ENCODE data around the gene MAP2K5.
"Not testable (repeated sequence)": the region's sequence is repeated elsewhere in the genome, so short reads cannot be mapped to it uniquely, and the experiment has no call there.

Gene MAP2K5

DNA sequence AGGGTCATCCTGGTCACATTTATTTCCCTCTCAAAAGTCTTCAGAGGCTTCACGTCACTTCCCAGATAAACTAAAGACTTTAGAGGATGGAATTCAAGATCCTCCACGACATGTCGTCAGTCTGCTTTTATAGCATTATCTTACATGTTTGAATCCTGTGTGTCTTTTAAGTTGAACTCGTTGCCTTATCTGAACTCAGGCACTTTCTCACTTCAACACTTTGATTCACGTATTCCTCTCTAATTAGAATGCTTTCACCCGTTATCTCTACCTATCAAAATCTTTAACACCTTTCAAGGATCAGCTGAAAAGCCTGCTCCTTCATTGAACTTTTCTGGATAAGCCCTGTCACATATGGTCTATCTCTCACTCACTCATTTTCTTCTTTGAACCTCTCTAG lies 97.1 kb downstream of the MAP2K5 start:
- no peak overlapping the region for H3K27ac ChIP-seq
- TF ChIP-seq ZFX (IDR thresholded peaks at IDR 0.05) = no peak
- TF ChIP-seq, protein P1, sequence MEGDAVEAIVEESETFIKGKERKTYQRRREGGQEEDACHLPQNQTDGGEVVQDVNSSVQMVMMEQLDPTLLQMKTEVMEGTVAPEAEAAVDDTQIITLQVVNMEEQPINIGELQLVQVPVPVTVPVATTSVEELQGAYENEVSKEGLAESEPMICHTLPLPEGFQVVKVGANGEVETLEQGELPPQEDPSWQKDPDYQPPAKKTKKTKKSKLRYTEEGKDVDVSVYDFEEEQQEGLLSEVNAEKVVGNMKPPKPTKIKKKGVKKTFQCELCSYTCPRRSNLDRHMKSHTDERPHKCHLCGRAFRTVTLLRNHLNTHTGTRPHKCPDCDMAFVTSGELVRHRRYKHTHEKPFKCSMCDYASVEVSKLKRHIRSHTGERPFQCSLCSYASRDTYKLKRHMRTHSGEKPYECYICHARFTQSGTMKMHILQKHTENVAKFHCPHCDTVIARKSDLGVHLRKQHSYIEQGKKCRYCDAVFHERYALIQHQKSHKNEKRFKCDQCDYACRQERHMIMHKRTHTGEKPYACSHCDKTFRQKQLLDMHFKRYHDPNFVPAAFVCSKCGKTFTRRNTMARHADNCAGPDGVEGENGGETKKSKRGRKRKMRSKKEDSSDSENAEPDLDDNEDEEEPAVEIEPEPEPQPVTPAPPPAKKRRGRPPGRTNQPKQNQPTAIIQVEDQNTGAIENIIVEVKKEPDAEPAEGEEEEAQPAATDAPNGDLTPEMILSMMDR (conservative IDR thresholded peaks at IDR 0.05) = no peak

DNA sequence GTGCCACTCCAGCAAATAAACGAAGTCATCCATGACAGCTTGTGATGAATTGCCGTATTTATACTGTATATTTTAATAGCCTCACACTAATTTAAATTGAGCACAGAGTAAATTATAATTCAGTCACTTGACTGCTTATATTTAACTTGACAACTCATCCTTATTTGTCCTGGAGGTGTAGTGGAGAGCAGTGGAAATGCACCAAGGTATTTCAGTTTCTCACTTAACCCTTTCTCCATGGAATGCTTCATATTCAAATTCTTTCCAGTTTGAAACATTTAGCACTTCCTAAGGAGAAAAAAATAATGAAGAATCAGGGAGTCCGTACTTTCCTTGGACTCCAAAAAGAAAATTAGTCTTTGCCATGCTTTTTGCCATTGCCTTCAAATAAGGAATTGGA lies 99.0 kb downstream of the MAP2K5 start:
- no peak overlapping the region for H3K27ac ChIP-seq
- no peak for TF ChIP-seq ZFX (IDR thresholded peaks at IDR 0.05)
- TF ChIP-seq, protein P1 (conservative IDR thresholded peaks at IDR 0.05) = peak; percentile 22; the same call in 1 of the 2 replicates

DNA sequence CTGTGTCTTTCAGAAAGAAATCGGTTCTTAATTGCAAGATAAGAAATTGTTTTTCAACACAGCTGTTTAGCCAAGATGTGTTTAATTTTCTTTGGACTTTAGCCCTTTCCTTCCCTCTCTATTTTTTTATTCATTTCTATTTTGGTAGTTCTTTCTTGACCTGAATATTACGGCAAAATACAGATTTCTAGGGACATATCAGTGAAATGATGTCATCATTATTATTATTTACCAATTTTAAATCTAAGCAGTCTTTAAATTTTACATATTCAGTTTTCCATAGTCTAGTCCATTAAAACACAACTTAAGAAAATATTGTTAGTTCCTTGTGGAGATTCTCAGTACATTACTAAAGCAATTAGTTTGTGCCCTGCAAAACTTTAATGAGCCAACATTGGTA lies 104.3 kb downstream of the MAP2K5 start:
- TF ChIP-seq, protein P1 (conservative IDR thresholded peaks at IDR 0.05) = no peak
- no peak for TF ChIP-seq ZFX (IDR thresholded peaks at IDR 0.05)

DNA sequence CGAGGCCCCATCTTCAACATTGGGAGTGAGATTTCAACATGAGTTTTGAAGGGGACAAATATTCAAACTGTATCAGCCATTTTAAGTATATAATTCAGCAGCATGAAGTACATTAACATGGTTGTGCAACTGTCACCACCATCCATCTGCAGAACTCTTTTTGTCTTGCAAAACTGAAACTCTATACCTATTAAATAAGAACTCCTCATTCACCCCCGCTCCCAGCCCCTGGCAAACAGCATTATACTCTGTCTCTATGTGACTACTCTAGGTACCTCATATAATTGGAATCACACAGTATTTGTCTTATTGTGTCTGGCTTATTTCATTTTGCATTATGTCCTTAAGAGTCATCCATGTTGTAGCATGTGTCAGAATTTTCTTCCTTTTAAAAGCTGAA lies 110.1 kb downstream of the MAP2K5 start:
- H3K27ac ChIP-seq = no peak overlapping the region
- TF ChIP-seq ZFX (IDR thresholded peaks at IDR 0.05) = no peak
- TF ChIP-seq, protein P1 (conservative IDR thresholded peaks at IDR 0.05) = no peak

More for the DNA sequence above, 104.3 kb downstream of the MAP2K5 start:
- H3K27ac ChIP-seq = no peak overlapping the region

DNA sequence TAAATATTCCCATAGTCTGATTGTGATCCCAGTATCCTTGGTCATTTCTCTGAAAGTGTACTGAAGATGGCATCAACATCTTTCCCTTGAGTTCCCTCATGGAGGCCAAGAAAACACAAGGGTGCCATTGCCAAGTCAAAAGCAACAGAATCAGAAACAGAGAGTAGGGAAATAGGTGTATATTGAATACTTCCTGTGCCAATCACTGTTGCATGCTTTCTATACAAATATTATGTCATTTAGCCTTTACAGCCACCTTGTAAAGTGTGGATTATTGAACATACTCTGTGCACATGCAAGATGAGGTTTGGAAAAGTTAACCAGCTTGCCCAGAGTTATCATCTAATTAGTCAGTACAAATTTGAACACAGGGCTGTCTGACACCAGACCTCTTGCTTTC lies 117.9 kb downstream of the MAP2K5 start:
- H3K27ac ChIP-seq = no peak overlapping the region
- no peak for TF ChIP-seq ZFX (IDR thresholded peaks at IDR 0.05)
- TF ChIP-seq, protein P1 (conservative IDR thresholded peaks at IDR 0.05) = no peak

DNA sequence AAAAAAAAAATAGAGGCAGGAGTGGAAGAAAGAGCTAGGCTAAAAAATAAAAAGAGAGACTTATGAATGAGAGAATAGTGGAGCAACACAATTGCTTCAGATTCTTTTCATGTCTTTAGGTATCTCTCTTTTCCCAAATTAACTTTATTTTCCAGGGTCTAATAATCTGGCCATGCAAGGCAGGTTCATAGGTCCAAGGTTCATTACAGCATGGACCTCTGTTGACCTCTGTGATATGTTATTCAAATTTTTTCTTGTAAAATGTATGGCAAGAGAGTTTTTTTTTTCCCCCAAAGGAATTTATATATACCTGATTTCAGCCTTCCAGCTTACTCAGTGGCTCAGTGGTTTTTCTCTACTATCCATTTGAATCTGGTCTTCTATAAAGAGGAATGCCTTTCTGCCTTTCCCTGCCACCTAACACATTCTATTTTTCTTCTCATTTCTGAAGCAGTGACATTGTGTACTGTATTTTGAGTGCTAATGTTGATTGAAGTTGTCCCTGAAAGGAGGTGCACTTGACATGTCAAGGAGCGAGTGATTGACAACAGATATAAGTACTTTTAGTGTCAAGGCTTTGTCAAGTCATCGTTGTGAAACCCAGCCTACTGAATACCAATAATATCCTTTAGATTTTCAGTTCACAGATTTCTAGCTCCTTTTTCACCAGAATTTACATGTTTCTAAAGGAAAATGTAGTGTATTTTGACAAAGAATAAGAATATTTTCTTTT lies 118.5 kb downstream of the MAP2K5 start:
- TF ChIP-seq, protein P1 (conservative IDR thresholded peaks at IDR 0.05) = no peak
- no peak for TF ChIP-seq ZFX (IDR thresholded peaks at IDR 0.05)
- no peak overlapping the region for H3K27ac ChIP-seq

DNA sequence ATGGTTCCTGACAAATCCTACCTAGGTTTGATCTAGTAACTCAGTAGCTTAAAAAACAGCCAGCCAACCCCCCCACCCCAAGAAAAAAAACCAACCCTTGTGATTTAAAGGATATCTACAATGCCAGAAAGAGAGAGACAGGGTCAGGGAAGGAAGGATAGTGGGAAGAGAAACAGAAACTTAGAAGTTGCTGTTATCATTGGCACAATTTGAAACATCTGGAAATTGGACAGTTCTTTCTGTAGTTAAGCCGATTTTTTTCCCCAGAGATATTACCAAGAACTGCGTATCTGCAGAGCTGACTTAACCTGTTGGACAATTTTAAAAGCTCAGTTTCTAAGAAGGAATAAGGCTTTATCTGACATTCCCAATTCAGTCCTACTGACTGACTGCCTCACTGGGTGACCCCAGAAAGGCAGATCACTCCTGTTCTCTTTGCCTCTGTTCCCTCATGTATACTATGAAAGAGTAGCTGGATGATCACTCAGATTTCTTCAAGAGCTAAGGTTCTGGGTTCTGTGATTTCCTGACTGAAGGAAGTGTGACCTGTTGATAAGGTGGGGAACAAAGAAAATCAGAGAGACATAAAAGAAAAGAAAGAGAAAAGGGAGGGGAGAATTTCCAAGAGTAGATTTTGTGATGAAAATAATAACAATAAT lies 128.3 kb downstream of the MAP2K5 start:
- TF ChIP-seq ZFX (IDR thresholded peaks at IDR 0.05) = no peak
- TF ChIP-seq, protein P1 (conservative IDR thresholded peaks at IDR 0.05) = no peak
- no peak overlapping the region for H3K27ac ChIP-seq

DNA sequence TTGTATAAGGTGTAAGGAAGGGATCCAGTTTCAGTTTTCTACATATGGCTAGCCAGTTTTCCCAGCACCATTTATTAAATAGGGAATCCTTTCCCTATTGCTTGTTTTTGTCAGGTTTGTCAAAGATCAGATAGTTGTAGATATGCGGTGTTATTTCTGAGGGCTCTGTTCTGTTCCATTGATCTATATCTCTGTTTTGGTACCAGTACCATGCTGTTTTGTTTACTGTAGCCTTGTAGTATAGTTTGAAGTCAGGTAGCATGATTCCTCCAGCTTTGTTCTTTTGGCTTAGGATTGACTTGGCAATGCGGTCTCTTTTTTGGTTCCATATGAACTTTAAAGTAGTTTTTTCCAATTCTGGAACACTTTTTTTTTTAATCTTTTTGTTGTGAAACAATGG lies 130.3 kb downstream of the MAP2K5 start:
- not testable (repeated sequence) for H3K27ac ChIP-seq
